HCT116 (cell line): Measurements from ENCODE around the gene ZCCHC24. TPM values are rescaled to one million over a fixed set of nuclear protein-coding genes. Genes with fewer than 3 reads are reported as not detected.

Source experiments
- ATAC-seq: fragments of 200-7000 bp; cut with Tn5 transposase; 2 replicates; pipeline ENCODE4 v1.9.1; 2020; ENCODE audit warnings: mild to moderate bottlenecking, moderate library complexity
- BruUV-seq: library from RNA; stranded (reverse); fragments of 400-500 nt; replicated peaks from 2 replicates; lab custom pipeline; 2021; lab: Mats Ljungman, UMichigan
- CTCF ChIA-PET: fragments of 300-600 bp; sonication (Branson Sonifier 250); formaldehyde crosslinking; loops from one replicate; lab custom pipeline; 2021; ENCODE audit warnings: antibody characterized with exemption; lab: Charles Lee
- POLR2A ChIA-PET: fragments of 300-600, 350-600 bp; sonication (Branson Sonifier 250); formaldehyde crosslinking; loops from one replicate; lab custom pipeline; 2021; ENCODE audit warnings: antibody characterized with exemption; lab: Charles Lee
- RAD21 ChIA-PET, 2 experiments: fragments of 300-600 bp; sonication (Branson Sonifier 250); formaldehyde crosslinking; loops; one replicate each; lab custom pipeline; 2023; ENCODE audit warnings: low total read pairs in 2 of 2; ENCODE audit not compliant: uncharacterized antibody in 2 of 2, unreplicated experiment in 2 of 2, low non-redundant PET in 1 of 2; lab: Charles Lee
- DNase-seq: peaks from one replicate; pipeline ENCODE4 v3.0.0-alpha.2; 2010; ENCODE audit warnings: low read depth, low spot score
- H2AFZ ChIP-seq: fragments of 200-600 bp; shearing (Covaris generic), sonication (generic); 2 replicates; pipeline ENCODE4 v1.6.1; 2017; ENCODE audit warnings: low read depth, mixed run types, mixed read lengths, antibody characterized with exemption, low read length; ENCODE audit not compliant: poor library complexity, severe bottlenecking
- H3K27ac ChIP-seq: 2 replicates; pipeline ENCODE4 v1.5.1; 2012; ENCODE audit warnings: low read depth, low read length
- H3K27me3 ChIP-seq: fragments of 200-600 bp; sonication (generic); 2 replicates; pipeline ENCODE4 v1.6.1; 2016; ENCODE audit warnings: mixed run types, low read length, mixed read lengths; ENCODE audit not compliant: insufficient read depth
- H3K36me3 ChIP-seq, 2 experiments: fragments of 200-500 bp in 1 of 2; fragments of 200-600 bp in 1 of 2; sonication (Bioruptor generic) in 1 of 2; sonication (generic) in 1 of 2; 2 replicates each; pipeline versions ENCODE4 v1.5.1 to v1.6.1; 2014 to 2016; ENCODE audit warnings: low read length in 2 of 2, inconsistent platforms in 1 of 2, mixed read lengths in 1 of 2, mixed run types in 1 of 2; ENCODE audit not compliant: insufficient read depth in 2 of 2, control insufficient read depth in 1 of 2
- H3K4me1 ChIP-seq, 2 experiments: fragments of 200-600 bp in 1 of 2; sonication (generic) in 1 of 2; 2 replicates each; pipeline versions ENCODE4 v1.5.1 to v1.6.1; 2012 to 2017; ENCODE audit warnings: low read length in 2 of 2, inconsistent platforms in 1 of 2, mild to moderate bottlenecking in 1 of 2, mixed read lengths in 1 of 2, mixed run types in 1 of 2, moderate library complexity in 1 of 2; ENCODE audit not compliant: insufficient read depth in 2 of 2, control insufficient read depth in 1 of 2
- H3K4me2 ChIP-seq: fragments of 200-600 bp; sonication (generic); 2 replicates; pipeline ENCODE4 v1.6.1; 2017; ENCODE audit warnings: mixed run types, low read length, mixed read lengths
- H3K4me3 ChIP-seq, 2 experiments: fragments of 200-600 bp in 1 of 2; sonication (generic) in 1 of 2; replicated peaks in 1 of 2; 2 replicates each; pipeline ENCODE4 v1.5.1; 2011 to 2016; ENCODE audit warnings: low read length in 2 of 2, control low read depth in 1 of 2, low read depth in 1 of 2, mild to moderate bottlenecking in 1 of 2, mixed read lengths in 1 of 2, mixed run types in 1 of 2
- H3K79me2 ChIP-seq: fragments of 200-600 bp; sonication (generic); 2 replicates; pipeline ENCODE4 v1.6.1; 2017; ENCODE audit warnings: mild to moderate bottlenecking, mixed run types, low read length, moderate library complexity, mixed read lengths; ENCODE audit not compliant: insufficient read depth
- H3K9ac ChIP-seq: fragments of 200-600 bp; sonication (generic); 2 replicates; pipeline ENCODE4 v1.6.1; 2016; ENCODE audit warnings: low read length, mixed read lengths
- H3K9me2 ChIP-seq: fragments of 200-600 bp; sonication (generic), shearing (Covaris generic); 2 replicates; pipeline ENCODE4 v1.6.1; 2017; ENCODE audit warnings: mixed run types, mild to moderate bottlenecking, moderate library complexity; ENCODE audit not compliant: insufficient read depth
- H3K9me3 ChIP-seq, 2 experiments: fragments of 200-500 bp in 1 of 2; fragments of 200-600 bp in 1 of 2; sonication (Bioruptor generic) in 1 of 2; sonication (generic) in 1 of 2; 2 replicates each; pipeline ENCODE4 v1.6.1; 2014 to 2017; ENCODE audit warnings: low read length in 2 of 2, mixed read lengths in 2 of 2, inconsistent platforms in 1 of 2, low read depth in 1 of 2, mild to moderate bottlenecking in 1 of 2, mixed run types in 1 of 2, moderate library complexity in 1 of 2; ENCODE audit not compliant: control insufficient read depth in 1 of 2, insufficient read depth in 1 of 2
- H4K20me1 ChIP-seq: fragments of 200-600 bp; sonication (generic), shearing (Covaris generic); 2 replicates; pipeline ENCODE4 v1.6.1; 2017; ENCODE audit warnings: mixed run types, mild to moderate bottlenecking, moderate library complexity; ENCODE audit not compliant: insufficient read depth
- CBX3 ChIP-seq: IDR thresholded peaks from 2 replicates; pipeline ENCODE4 v1.6.1; 2012; ENCODE audit warnings: low read depth
- CEBPB ChIP-seq: IDR thresholded peaks from 2 replicates; pipeline ENCODE4 v1.6.1; 2012; ENCODE audit warnings: low read depth
- CTCF ChIP-seq, 3 experiments: fragments of 200-600 bp in 1 of 3; sonication (generic) in 1 of 3; IDR thresholded peaks in 2 of 3; conservative IDR thresholded peaks in 1 of 3; 2 replicates each; pipeline ENCODE4 v1.5.1; 2012 to 2017; ENCODE audit warnings: low read depth in 2 of 3, low read length in 2 of 3, antibody characterized with exemption in 1 of 3, borderline replicate concordance in 1 of 3, control low read depth in 1 of 3, mild to moderate bottlenecking in 1 of 3, mixed read lengths in 1 of 3, mixed run types in 1 of 3, moderate library complexity in 1 of 3; ENCODE audit not compliant: insufficient read depth in 1 of 3
- EGR1 ChIP-seq: IDR thresholded peaks from 2 replicates; pipeline ENCODE4 v1.6.1; 2012; ENCODE audit warnings: low read depth
- ELF1 ChIP-seq: IDR thresholded peaks from 2 replicates; pipeline ENCODE4 v1.6.1; 2012; ENCODE audit warnings: low read depth, borderline replicate concordance
- EZH2 ChIP-seq: fragments of 200-600 bp; sonication (generic); IDR thresholded peaks from 2 replicates; pipeline ENCODE4 v1.6.1; 2017; ENCODE audit warnings: antibody characterized with exemption, mixed run types
- EZH2phosphoT487 ChIP-seq: fragments of 200-600 bp; IDR thresholded peaks from 2 replicates; pipeline ENCODE4 v1.6.1; 2018; ENCODE audit warnings: antibody characterized with exemption, borderline replicate concordance
- FOSL1 ChIP-seq: IDR thresholded peaks from 2 replicates; pipeline ENCODE4 v1.6.1; 2012; ENCODE audit warnings: low read depth
- JUND ChIP-seq: IDR thresholded peaks from 2 replicates; pipeline ENCODE4 v1.6.1; 2012
- POLR2A ChIP-seq: IDR thresholded peaks from 2 replicates; pipeline ENCODE4 v1.7.0; 2011; ENCODE audit warnings: borderline replicate concordance; ENCODE audit not compliant: insufficient read depth, insufficient read length; ENCODE audit errors: extremely low read depth
- POLR2AphosphoS5 ChIP-seq: IDR thresholded peaks from 2 replicates; pipeline ENCODE4 v1.6.1; 2011; ENCODE audit warnings: mild to moderate bottlenecking, low read depth, low read length, moderate library complexity
- RAD21 ChIP-seq: IDR thresholded peaks from 2 replicates; pipeline ENCODE4 v1.6.1; 2012; ENCODE audit warnings: low read depth, mild to moderate bottlenecking
- SIN3A ChIP-seq: IDR thresholded peaks from 2 replicates; pipeline ENCODE4 v1.6.1; 2012; ENCODE audit warnings: low read depth
- YY1 ChIP-seq: IDR thresholded peaks from 2 replicates; pipeline ENCODE4 v1.6.1; 2011; ENCODE audit warnings: low read length, low read depth, moderate library complexity, mild to moderate bottlenecking; ENCODE audit not compliant: insufficient replicate concordance; ENCODE audit errors: extremely low read depth
- ZFX ChIP-seq: fragments of 450-650 bp; IDR thresholded peaks from 2 replicates; pipeline ENCODE4 v1.6.1; 2017
- ZNF274 ChIP-seq: fragments of 200-500 bp; sonication (Bioruptor generic); IDR thresholded peaks from 2 replicates; pipeline ENCODE4 v1.6.1; 2014; ENCODE audit warnings: mild to moderate bottlenecking, low read depth, low read length, inconsistent platforms
- intact Hi-C: fragments of 100-400 bp; cut with micrococcal nuclease; formaldehyde crosslinking; loops from 2 replicates; pipeline ENCODE4 v1.10.0; 2022
- total RNA-seq: library from RNA; stranded (reverse); gene quantifications from one replicate; pipeline ENCODE4 v1.2.1, GENCODE V29; 2021; ENCODE audit not compliant: unreplicated experiment
- TF ChIP-seq, protein P1 (sequence below): IDR thresholded peaks from 2 replicates; pipeline ENCODE4 v1.6.1; 2012
- TF ChIP-seq, protein P2 (sequence below): IDR thresholded peaks from 2 replicates; pipeline ENCODE4 v1.6.1; 2012
- TF ChIP-seq, protein P3 (sequence below): IDR thresholded peaks from 2 replicates; pipeline ENCODE4 v1.6.1; 2011; ENCODE audit warnings: mild to moderate bottlenecking, low read length, moderate library complexity; ENCODE audit not compliant: insufficient replicate concordance; ENCODE audit errors: extremely low read depth

ZCCHC24 gene
- total RNA-seq, 1 experiment from 2014 or later, result 7.0 TPM

DNA sequence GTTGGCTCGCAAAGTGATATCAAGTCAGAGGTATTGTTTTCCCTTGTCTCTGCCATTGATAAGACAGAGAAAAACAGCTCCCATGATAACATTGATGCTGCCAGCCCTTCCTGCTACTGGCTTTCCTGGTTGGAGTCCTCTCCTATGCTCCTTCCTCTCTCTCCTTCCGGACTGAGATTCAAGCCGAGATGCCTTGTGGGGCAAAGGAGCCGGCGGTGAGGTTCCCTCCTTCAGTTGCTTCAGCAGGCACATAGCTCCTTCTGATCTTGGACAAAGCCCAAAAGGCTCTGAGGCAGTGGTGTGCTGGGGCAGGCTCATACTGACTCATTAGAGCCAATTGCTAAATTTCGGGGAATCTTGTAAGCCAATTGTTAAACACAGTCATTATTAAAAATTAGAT, 8.8 kb upstream of the ZCCHC24 start:
- ATAC-seq, result no peak

More for the DNA sequence above, 8.8 kb upstream of the ZCCHC24 start:
- intact Hi-C loops, result no loop called here
- H4K20me1 ChIP-seq, result no peaks in the 10 kb centered on the region
- H3K27me3 ChIP-seq, result no peaks in the 10 kb centered on the region
- no peaks in the 10 kb centered on the region for H3K36me3 ChIP-seq
- POLR2A ChIA-PET, result interaction anchor here (0.8 kb wide), 1 partner anchor 13 kb away, joined by 3 read pairs; no protein-coding TSS in a partner anchor
- H3K9me2 ChIP-seq, result no peaks in the 10 kb centered on the region
- DNase-seq, result no peak
- no peaks in the 10 kb centered on the region for H3K9me3 ChIP-seq
- TF ChIP-seq CBX3, result no peak
- TF ChIP-seq RAD21, result no peak
- no peak for TF ChIP-seq ZNF274
- no peak for TF ChIP-seq YY1
- TF ChIP-seq POLR2AphosphoS5, result no peak
- no peak for TF ChIP-seq CTCF (IDR thresholded peaks at IDR 0.05 in 2 of 3, conservative IDR thresholded peaks at IDR 0.05 in 1 of 3; ENCODE audit: borderline replicate concordance in 1 of 3, insufficient read depth in 1 of 3, low read depth in 2 of 3, low read length in 2 of 3)
- TF ChIP-seq JUND, result no peak
- TF ChIP-seq, protein P1, sequence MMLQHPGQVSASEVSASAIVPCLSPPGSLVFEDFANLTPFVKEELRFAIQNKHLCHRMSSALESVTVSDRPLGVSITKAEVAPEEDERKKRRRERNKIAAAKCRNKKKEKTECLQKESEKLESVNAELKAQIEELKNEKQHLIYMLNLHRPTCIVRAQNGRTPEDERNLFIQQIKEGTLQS, result no peak
- TF ChIP-seq, protein P2, sequence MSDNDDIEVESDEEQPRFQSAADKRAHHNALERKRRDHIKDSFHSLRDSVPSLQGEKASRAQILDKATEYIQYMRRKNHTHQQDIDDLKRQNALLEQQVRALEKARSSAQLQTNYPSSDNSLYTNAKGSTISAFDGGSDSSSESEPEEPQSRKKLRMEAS, result no peak
- TF ChIP-seq EGR1, result no peak
- no peak for TF ChIP-seq ZFX
- TF ChIP-seq FOSL1, result no peak
- no peak for TF ChIP-seq SIN3A
- no peak for TF ChIP-seq POLR2A
- no peak for TF ChIP-seq ELF1
- TF ChIP-seq CEBPB, result no peak
- no peak for TF ChIP-seq EZH2
- no peak for TF ChIP-seq EZH2phosphoT487
- TF ChIP-seq, protein P3, sequence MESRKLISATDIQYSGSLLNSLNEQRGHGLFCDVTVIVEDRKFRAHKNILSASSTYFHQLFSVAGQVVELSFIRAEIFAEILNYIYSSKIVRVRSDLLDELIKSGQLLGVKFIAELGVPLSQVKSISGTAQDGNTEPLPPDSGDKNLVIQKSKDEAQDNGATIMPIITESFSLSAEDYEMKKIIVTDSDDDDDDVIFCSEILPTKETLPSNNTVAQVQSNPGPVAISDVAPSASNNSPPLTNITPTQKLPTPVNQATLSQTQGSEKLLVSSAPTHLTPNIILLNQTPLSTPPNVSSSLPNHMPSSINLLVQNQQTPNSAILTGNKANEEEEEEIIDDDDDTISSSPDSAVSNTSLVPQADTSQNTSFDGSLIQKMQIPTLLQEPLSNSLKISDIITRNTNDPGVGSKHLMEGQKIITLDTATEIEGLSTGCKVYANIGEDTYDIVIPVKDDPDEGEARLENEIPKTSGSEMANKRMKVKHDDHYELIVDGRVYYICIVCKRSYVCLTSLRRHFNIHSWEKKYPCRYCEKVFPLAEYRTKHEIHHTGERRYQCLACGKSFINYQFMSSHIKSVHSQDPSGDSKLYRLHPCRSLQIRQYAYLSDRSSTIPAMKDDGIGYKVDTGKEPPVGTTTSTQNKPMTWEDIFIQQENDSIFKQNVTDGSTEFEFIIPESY, result no peak
- TF ChIP-seq, all 23 proteins: peak for 0
- no peak overlapping the region for H3K27ac ChIP-seq
- H3K79me2 ChIP-seq, result no peaks in the 10 kb centered on the region
- H3K9ac ChIP-seq, result no peak overlapping the region
- CTCF ChIA-PET, result no interaction called here
- H2AFZ ChIP-seq, result no peak overlapping the region
- RAD21 ChIA-PET, result no interaction called here
- peaks cover 5 to 6% of the 10 kb centered on the region in 2 experiments; a peak in 3 of 4 replicates for H3K4me1 ChIP-seq
- H3K4me2 ChIP-seq, result no peak overlapping the region
- no TSS peak for BruUV-seq
- no peak overlapping the region for H3K4me3 ChIP-seq
